Ishikawa (cell line): ENCODE measurements around the gene MGAT3.

Source experiments
- CEBPB ChIP-seq: IDR thresholded peaks from 2 replicates; pipeline ENCODE4 v1.6.1; 2012
- CREB1 ChIP-seq: IDR thresholded peaks from 2 replicates; pipeline ENCODE4 v1.6.1; 2012; ENCODE audit warnings: low read depth
- EGR1 ChIP-seq: IDR thresholded peaks from 2 replicates; pipeline ENCODE4 v1.6.1; 2012
- EP300 ChIP-seq: IDR thresholded peaks from 2 replicates; pipeline ENCODE4 v1.6.1; 2012; ENCODE audit warnings: borderline replicate concordance
- FOXM1 ChIP-seq: IDR thresholded peaks from 2 replicates; pipeline ENCODE4 v1.6.1; 2012; ENCODE audit warnings: low read depth, borderline replicate concordance
- MAX ChIP-seq: IDR thresholded peaks from 2 replicates; pipeline ENCODE4 v1.6.1; 2012
- NFIC ChIP-seq: IDR thresholded peaks from 2 replicates; pipeline ENCODE4 v1.6.1; 2012
- RAD21 ChIP-seq: IDR thresholded peaks from 2 replicates; pipeline ENCODE4 v1.6.1; 2012; ENCODE audit warnings: low read depth
- TAF1 ChIP-seq: IDR thresholded peaks from 2 replicates; pipeline ENCODE4 v1.6.1; 2012; ENCODE audit warnings: low read depth, mild to moderate bottlenecking
- TCF12 ChIP-seq: IDR thresholded peaks from 2 replicates; pipeline ENCODE4 v1.6.1; 2012; ENCODE audit warnings: low read depth
- TEAD4 ChIP-seq: IDR thresholded peaks from 2 replicates; pipeline ENCODE4 v1.6.1; 2012
- YY1 ChIP-seq: IDR thresholded peaks from 2 replicates; pipeline ENCODE4 v1.6.1; 2012; ENCODE audit warnings: low read depth
- ZBTB7A ChIP-seq: IDR thresholded peaks from 2 replicates; pipeline ENCODE4 v1.6.1; 2012; ENCODE audit warnings: low read depth
- TF ChIP-seq, protein P1 (sequence below): IDR thresholded peaks from 2 replicates; pipeline ENCODE4 v1.6.1; 2012
- TF ChIP-seq, protein P2 (sequence below): IDR thresholded peaks from 2 replicates; pipeline ENCODE4 v1.6.1; 2012; ENCODE audit warnings: low read depth, mild to moderate bottlenecking

Gene MGAT3

GRCh38 chr22:39503630-39504029 lies 46.8 kb downstream of the MGAT3 start:
- no peak for TF ChIP-seq TAF1
- TF ChIP-seq RAD21, result no peak
- TF ChIP-seq TCF12, result no peak

- TF ChIP-seq FOXM1, result no peak
- TF ChIP-seq EGR1, result no peak
- no peak for TF ChIP-seq CEBPB
- TF ChIP-seq CREB1, result no peak
- TF ChIP-seq RAD21, result no peak
- no peak for TF ChIP-seq NFIC
- no peak for TF ChIP-seq EP300
These were observed 47.3 kb downstream of the MGAT3 start for GRCh38 chr22:39504071-39504470.

- TF ChIP-seq TAF1 (no peak), FOXM1 (no peak), EP300 (no peak), ZBTB7A (no peak), EGR1 (no peak)
- TF ChIP-seq, protein P1, sequence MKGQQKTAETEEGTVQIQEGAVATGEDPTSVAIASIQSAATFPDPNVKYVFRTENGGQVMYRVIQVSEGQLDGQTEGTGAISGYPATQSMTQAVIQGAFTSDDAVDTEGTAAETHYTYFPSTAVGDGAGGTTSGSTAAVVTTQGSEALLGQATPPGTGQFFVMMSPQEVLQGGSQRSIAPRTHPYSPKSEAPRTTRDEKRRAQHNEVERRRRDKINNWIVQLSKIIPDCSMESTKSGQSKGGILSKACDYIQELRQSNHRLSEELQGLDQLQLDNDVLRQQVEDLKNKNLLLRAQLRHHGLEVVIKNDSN, result no peak
These were observed 51.6 kb downstream of the MGAT3 start for GRCh38 chr22:39508393-39508792.

- TF ChIP-seq TAF1 (no peak), FOXM1 (no peak), EGR1 (no peak), TCF12 (no peak), EP300 (no peak), NFIC (no peak), TEAD4 (no peak), MAX (no peak), YY1 (no peak), CEBPB (no peak)
- TF ChIP-seq, protein P1, result no peak
- TF ChIP-seq, protein P2, sequence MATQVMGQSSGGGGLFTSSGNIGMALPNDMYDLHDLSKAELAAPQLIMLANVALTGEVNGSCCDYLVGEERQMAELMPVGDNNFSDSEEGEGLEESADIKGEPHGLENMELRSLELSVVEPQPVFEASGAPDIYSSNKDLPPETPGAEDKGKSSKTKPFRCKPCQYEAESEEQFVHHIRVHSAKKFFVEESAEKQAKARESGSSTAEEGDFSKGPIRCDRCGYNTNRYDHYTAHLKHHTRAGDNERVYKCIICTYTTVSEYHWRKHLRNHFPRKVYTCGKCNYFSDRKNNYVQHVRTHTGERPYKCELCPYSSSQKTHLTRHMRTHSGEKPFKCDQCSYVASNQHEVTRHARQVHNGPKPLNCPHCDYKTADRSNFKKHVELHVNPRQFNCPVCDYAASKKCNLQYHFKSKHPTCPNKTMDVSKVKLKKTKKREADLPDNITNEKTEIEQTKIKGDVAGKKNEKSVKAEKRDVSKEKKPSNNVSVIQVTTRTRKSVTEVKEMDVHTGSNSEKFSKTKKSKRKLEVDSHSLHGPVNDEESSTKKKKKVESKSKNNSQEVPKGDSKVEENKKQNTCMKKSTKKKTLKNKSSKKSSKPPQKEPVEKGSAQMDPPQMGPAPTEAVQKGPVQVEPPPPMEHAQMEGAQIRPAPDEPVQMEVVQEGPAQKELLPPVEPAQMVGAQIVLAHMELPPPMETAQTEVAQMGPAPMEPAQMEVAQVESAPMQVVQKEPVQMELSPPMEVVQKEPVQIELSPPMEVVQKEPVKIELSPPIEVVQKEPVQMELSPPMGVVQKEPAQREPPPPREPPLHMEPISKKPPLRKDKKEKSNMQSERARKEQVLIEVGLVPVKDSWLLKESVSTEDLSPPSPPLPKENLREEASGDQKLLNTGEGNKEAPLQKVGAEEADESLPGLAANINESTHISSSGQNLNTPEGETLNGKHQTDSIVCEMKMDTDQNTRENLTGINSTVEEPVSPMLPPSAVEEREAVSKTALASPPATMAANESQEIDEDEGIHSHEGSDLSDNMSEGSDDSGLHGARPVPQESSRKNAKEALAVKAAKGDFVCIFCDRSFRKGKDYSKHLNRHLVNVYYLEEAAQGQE, result no peak
These were observed 53.8 kb downstream of the MGAT3 start for GRCh38 chr22:39510529-39511149.

- TF ChIP-seq, protein P2, result no peak
- TF ChIP-seq ZBTB7A, result no peak
- no peak for TF ChIP-seq YY1
- no peak for TF ChIP-seq TCF12
- TF ChIP-seq RAD21, result no peak
- TF ChIP-seq TAF1, result no peak
- TF ChIP-seq, protein P1, result no peak
These were observed 54.4 kb downstream of the MGAT3 start for GRCh38 chr22:39511226-39511625.

DNA sequence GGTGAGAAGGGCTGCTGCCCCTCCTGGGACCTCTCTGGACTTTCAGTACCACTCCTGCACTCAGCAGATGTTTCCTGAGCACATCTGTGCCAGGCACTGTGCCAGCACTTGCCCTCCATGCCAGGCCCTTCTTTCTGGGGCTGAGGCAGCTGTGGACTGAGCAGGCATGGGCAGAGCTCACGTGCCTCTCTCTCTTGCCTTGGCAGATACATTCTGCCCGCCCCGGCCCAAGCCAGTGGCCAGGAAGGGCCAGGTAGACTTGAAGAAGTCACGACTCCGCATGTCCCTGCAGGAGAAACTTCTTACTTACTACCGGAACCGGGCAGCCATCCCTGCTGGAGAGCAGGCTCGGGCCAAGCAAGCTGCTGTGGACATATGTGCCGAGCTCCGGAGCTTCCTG lies 55.2 kb downstream of the MGAT3 start:
- TF ChIP-seq NFIC (no peak), RAD21 (no peak), TEAD4 (no peak), TAF1 (no peak), CREB1 (no peak), MAX (no peak)
